Heart left ventricle (tissue), 16 donors: ENCODE data around the gene ING5. TPM values are rescaled to one million over a fixed set of nuclear protein-coding genes. Genes with fewer than 3 reads are reported as not detected.

ENCODE experiments used
- ATAC-seq, 4 donors: fragments of 200-7000 bp; cut with Tn5 transposase; one replicate each; pipeline ENCODE4 v1.9.1; 2020 to 2022; ENCODE audit warnings: moderate library complexity in 4 of 4, mild to moderate bottlenecking in 3 of 4, moderate number of reproducible peaks in 1 of 4
- DNase-seq, 5 donors: peaks; one replicate each; pipeline ENCODE4 v3.0.0-alpha.2; 2020
- H3K27ac ChIP-seq, 12 donors: fragments of 200-600 bp; sonication (generic) in 4 of 12; one replicate each; pipeline versions ENCODE4 v1.5.0 to v1.8.0; 2016 to 2022; ENCODE audit warnings: mild to moderate bottlenecking in 2 of 12
- H3K27me3 ChIP-seq, 9 donors: fragments of 200-600 bp; sonication (generic) in 2 of 9; one replicate each; pipeline versions ENCODE4 v1.5.1 to v1.8.0; 2016 to 2022; ENCODE audit warnings: mild to moderate bottlenecking in 3 of 9
- H3K36me3 ChIP-seq, 9 donors: fragments of 200-600 bp; sonication (generic) in 2 of 9; one replicate each; pipeline versions ENCODE4 v1.5.0 to v1.8.0; 2018 to 2022; ENCODE audit warnings: mild to moderate bottlenecking in 2 of 9
- H3K4me1 ChIP-seq, 12 donors: fragments of 200-600 bp; sonication (generic) in 4 of 12; one replicate each; pipeline versions ENCODE4 v1.5.0 to v1.8.0; 2016 to 2022; ENCODE audit warnings: mild to moderate bottlenecking in 3 of 12
- H3K4me3 ChIP-seq, 12 donors: fragments of 200-600 bp; sonication (generic) in 4 of 12; one replicate each; pipeline versions ENCODE4 v1.5.0 to v1.8.0; 2017 to 2022; ENCODE audit warnings: mild to moderate bottlenecking in 9 of 12, moderate library complexity in 4 of 12
- H3K9me3 ChIP-seq, 12 donors: fragments of 200-600 bp; sonication (generic) in 4 of 12; one replicate each; pipeline versions ENCODE4 v1.5.0 to v1.8.0; 2016 to 2022; ENCODE audit warnings: mild to moderate bottlenecking in 1 of 12
- CTCF ChIP-seq, 12 donors: fragments of 200-600 bp; sonication (generic) in 4 of 12; IDR thresholded peaks; one replicate each; pipeline versions ENCODE4 v1.5.0 to v1.8.0; 2018 to 2022; ENCODE audit warnings: antibody characterized with exemption in 12 of 12, mild to moderate bottlenecking in 5 of 12
- POLR2A ChIP-seq, 2 donors: fragments of 450-650 bp; IDR thresholded peaks; one replicate each; pipeline ENCODE4 v1.6.1; 2017; ENCODE audit warnings: antibody characterized with exemption in 2 of 2, mild to moderate bottlenecking in 2 of 2, moderate library complexity in 2 of 2
- WGBS, 4 donors: extraction: QIAGEN DNeasy Blood & Tissue Kit in 2 of 4; methylation state at CpG; one replicate each; pipeline versions ENCODE4 v1.1.5 to v1.1.7; 2013 to 2018; 5-methylcytosine and 5-hydroxymethylcytosine counted together
- intact Hi-C, 10 donors: fragments of 100-400 bp; cut with DNase I; formaldehyde crosslinking; loops; one replicate each; pipeline versions ENCODE4 v1.11.1 to v1.14.2; 2022
- polyA plus RNA-seq, 2 donors: library from polyadenylated mRNA; stranded (reverse); fragments of 200-250 nt; gene quantifications; one replicate each; pipeline ENCODE4 v1.2.3, GENCODE V29; 2013
- total RNA-seq, 9 donors: library from RNA; depleted of rRNA in 2 of 9; stranded (reverse); fragments of >200 nt in 2 of 9; fragmentation: NEBNext Ultra II Directional in 3 of 9; extraction: Animal tissue kit (Norgen Biotek cat#: 25700) in 3 of 9; gene quantifications; one replicate each; pipeline versions ENCODE4 v1.1.0 to v1.2.4, GENCODE V29; 2016 to 2023
- donor health status: ischemic (EF 13 %, LVEDD 7.1; RV severe dilation, severe dysfunction).
- donor health status: healthy with polysubstance abuse.
- donor health status: DM: no; HTN: yes; CAD: no.
- donor health status: DM: no; HTN: no; CAD: no.
- donor health status: ischemic (EF 25% LVEDD 6.9; RV normal size, moderate dysfunction).
- donor health status: ischemic (EF 25% LVEDD 5.7; RV mildly dilated, moderate dysfunction).
- donor health status: healthy.
- donor health status: DM: yes; HTN: yes; CAD: no.
- donor health status: ischemic (EF 35%, LVEDD 5.7; RV mildly dilated, moderate dysfunction).
- donor health status: nonischemic (EF 11% LVEDD 7.7; RV severe dilation, severe dysfunction).
- donor health status: DM: yes; HTN: yes; CAD: no.
- donor health status: PGD.
- donor health status: ischemic (EF 29% LVEDD 5.4; RV normal size, mild dysfunction).
- donor health status: nonischemic (EF 23%, LVEDD 6.1; RV moderate dilation, normal function).

ING5 gene
- total and polyA plus RNA-seq, 11 donors, result 11.8 to 29.3 (median 18.2) TPM

GRCh38 chr2:241771286-241772062, 69.6 kb downstream of the ING5 start:
- H3K4me3 ChIP-seq, result no peak overlapping the region
- no peaks in the 10 kb centered on the region for H3K9me3 ChIP-seq
- peaks cover 0 to 47% (median 14%) of the 10 kb centered on the region in 9 donors for H3K27me3 ChIP-seq
- 66 to 73% (median 70%) methylated on average over 27 to 38 of the region's 38 CpGs for whole genome bisulfite sequencing, 4 donors
- peaks cover 0 to 10% (median 0%) of the 10 kb centered on the region in 12 donors for H3K4me1 ChIP-seq
- intact Hi-C loops, result no loop called here
- H3K36me3 ChIP-seq, result peaks cover 0 to 5% (median 0%) of the 10 kb centered on the region in 9 donors
- H3K27ac ChIP-seq, result no peak overlapping the region
- TF ChIP-seq CTCF (IDR thresholded peaks at IDR 0.05), result no peak
- TF ChIP-seq POLR2A (IDR thresholded peaks at IDR 0.05), result no peak
- peak in 3 of 4 donors; percentile 5 to 32 (median 23) for ATAC-seq
- DNase-seq, result no peak

GRCh38 chr2:241772063-241772499, 70.2 kb downstream of the ING5 start:
- H3K4me3 ChIP-seq, result no peak overlapping the region
- intact Hi-C loops, result no loop called here
- WGBS, 4 donors, result 51 to 64% (median 58%) methylated on average over 9 of the region's 9 CpGs
- H3K27ac ChIP-seq, result no peak overlapping the region
- H3K36me3 ChIP-seq, result peaks cover 0 to 5% (median 0%) of the 10 kb centered on the region in 9 donors
- TF ChIP-seq CTCF (IDR thresholded peaks at IDR 0.05) (no peak), POLR2A (IDR thresholded peaks at IDR 0.05) (no peak)
- DNase-seq (no peak), ATAC-seq (no peak)
- peaks cover 0 to 10% (median 0%) of the 10 kb centered on the region in 12 donors for H3K4me1 ChIP-seq
- peaks cover 0 to 53% (median 17%) of the 10 kb centered on the region in 9 donors for H3K27me3 ChIP-seq
- H3K9me3 ChIP-seq, result no peaks in the 10 kb centered on the region

- TF ChIP-seq POLR2A (IDR thresholded peaks at IDR 0.05) (no peak), CTCF (IDR thresholded peaks at IDR 0.05) (no peak)
- Histone ChIP-seq H3K9me3 (no peaks in the 10 kb centered on the region), H3K4me1 (peaks cover 0 to 10% (median 0%) of the 10 kb centered on the region in 12 donors), H3K36me3 (no peaks in the 10 kb centered on the region), H3K4me3 (no peak overlapping the region), H3K27ac (no peak overlapping the region), H3K27me3 (peaks cover 0 to 57% (median 17%) of the 10 kb centered on the region in 9 donors)
- WGBS, 4 donors, result 60 to 76% (median 71%) methylated on average over 12 to 29 of the region's 29 CpGs
- DNase-seq (peak in 1 of 5 donors; percentile 62), ATAC-seq (no peak)
- intact Hi-C loops, result no loop called here
These were observed 71.9 kb downstream of the ING5 start for GRCh38 chr2:241773511-241774418.
